NOMO-1 (cell line): ENCODE results near the gene IMP3.

ENCODE experiments used
- DNase-seq, 2 experiments: peaks; one replicate each; lab custom pipeline; 2025; ENCODE audit not compliant: unreplicated experiment in 2 of 2; lab: John Stamatoyannopoulos, UW

Gene IMP3

GRCh38 chr15:75625542-75626347 is 14.3 kb downstream of the IMP3 start, which contains the start of gene SNUPN:
Gene SNUPN, minus strand, starts transcription at chr15:75625725. Its CDS starts 4,674 bp downstream, at chr15:75621051.
- peak; percentile 92 to 94 for DNase-seq

GRCh38 chr15:75622505-75622904 is 17.5 kb downstream of the IMP3 start:
- DNase-seq: no peak

GRCh38 chr15:75620841-75621391 is 19.1 kb downstream of the IMP3 start:
- no peak for DNase-seq

GRCh38 chr15:75620058-75620820 is 19.8 kb downstream of the IMP3 start:
- DNase-seq: no peak

- DNase-seq: no peak
Observed at GRCh38 chr15:75616766-75617165, 23.3 kb downstream of the IMP3 start.

GRCh38 chr15:75606711-75607699 is 33.0 kb downstream of the IMP3 start:
- DNase-seq: no peak

- no peak for DNase-seq
Observed at GRCh38 chr15:75606026-75606425, 34.0 kb downstream of the IMP3 start.

GRCh38 chr15:75599401-75599800 is 40.6 kb downstream of the IMP3 start:
- DNase-seq: no peak

- no peak for DNase-seq
Observed at GRCh38 chr15:75598361-75598760, 41.7 kb downstream of the IMP3 start.

- no peak for DNase-seq
Observed at GRCh38 chr15:75597667-75598341, 42.2 kb downstream of the IMP3 start.

- DNase-seq: no peak
Observed at GRCh38 chr15:75596703-75597345, 43.2 kb downstream of the IMP3 start.

- no peak for DNase-seq
Observed at GRCh38 chr15:75594276-75594675, 45.7 kb downstream of the IMP3 start.

GRCh38 chr15:75591655-75592364 is 48.2 kb downstream of the IMP3 start:
- DNase-seq: no peak

GRCh38 chr15:75590239-75590638 is 49.8 kb downstream of the IMP3 start:
- DNase-seq: no peak
